ENCODE results near the gene AUTS2.
A peak's percentile ranks its signal among the peaks of the same experiment; 100 is the strongest.
"Not testable (repeated sequence)": the region's sequence is repeated elsewhere in the genome, so short reads cannot be mapped to it uniquely, and the experiment has no call there.

Gene AUTS2

DNA sequence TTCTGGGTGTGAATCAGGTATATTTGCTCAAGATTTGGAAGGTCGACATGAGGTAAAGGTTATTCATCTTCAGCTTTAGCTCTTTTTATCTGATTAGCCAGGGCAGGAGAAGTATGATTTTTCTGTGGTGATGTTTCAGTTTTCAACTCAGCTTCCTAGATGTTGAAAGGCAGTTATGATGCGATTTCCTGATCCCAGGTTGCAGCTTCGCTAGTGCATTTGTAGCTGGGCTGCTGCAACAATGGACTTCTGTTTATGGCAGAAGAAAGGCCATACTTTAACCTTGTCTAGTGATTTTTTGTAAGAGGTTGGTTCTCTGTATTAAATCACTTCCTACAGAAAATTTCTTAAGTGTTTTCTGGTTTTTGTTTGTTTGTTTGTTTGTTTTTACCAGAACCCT is 619.3 kb downstream of the AUTS2 start:
- no peak for DNase-seq

DNA sequence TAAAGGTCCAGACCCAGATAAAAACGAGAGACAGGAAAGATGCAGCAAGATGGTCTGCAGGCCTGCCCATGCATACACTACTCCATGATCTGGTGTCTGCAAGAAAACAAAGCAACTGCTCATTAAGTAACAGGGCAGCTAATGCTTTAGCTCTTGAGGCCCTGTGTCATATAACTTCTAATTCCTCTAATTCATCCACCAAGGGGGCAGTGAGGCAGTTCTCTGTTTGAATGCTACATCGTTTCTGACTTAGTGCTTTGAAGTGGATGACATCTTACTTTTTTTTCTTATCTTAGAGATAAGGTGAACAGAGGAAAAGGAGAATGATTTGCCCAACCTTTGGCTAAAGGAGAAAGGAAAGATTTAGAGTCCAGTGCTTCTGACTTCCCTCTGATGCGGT is 619.7 kb downstream of the AUTS2 start:
- no peak for DNase-seq

DNA sequence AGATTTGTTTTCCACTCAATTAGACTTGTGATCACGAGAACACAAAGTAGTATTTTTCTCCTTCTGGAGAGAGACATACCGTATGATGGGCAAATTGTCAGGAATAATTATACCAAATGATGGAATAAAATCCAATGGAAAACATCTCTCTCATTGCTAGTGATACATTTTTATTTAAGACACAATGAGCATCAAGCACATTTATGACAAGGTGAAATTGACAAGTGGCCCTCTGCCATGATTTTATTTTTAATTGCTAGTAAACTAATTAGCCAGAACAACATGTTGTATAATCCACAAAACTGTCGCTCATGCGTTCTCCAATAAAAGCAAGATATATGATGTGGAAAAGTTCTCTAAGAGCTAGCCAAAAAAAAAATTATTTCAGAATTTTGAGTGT is 620.8 kb downstream of the AUTS2 start:
- no peak for DNase-seq

DNA sequence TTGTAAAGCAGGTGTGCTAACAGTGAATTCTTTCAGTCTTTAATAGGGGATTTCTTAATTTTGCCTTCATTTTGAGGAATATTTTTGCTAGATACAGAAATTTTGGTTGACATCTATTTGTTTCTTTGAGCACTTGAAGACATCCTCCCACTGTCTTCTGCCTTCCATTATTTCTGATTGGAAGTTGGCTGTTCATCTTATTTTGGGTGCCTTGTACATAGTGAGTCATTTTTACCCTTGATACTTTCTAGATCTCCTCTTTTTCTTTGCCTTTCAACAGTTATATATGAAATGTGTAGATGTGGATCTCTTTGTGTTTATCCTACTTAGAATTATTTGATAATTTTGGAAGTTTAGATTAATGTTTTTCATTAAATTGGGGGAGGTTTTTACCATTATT is 631.0 kb downstream of the AUTS2 start:
- no peak for DNase-seq

DNA sequence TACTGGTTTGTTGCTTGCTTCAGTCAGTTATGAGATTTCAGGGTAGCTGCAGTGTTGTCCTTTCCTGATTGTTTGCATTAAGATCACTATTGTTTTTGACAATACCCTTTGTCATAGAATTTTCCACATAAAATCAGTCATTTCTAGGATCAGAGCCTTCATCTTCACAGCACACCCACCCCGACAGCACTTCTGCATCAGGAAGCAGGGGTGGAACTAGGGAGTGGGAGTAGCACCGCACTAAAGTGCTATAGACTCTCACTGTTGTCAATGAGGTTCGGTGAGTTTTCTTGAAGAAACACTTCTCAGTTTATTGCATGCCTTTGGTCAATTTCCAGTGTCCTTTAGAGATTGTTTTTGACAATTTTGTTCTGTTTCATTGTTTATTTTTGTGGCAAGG is 632.5 kb downstream of the AUTS2 start:
- peak in 1 of 58 donors; percentile 26 for DNase-seq

DNA sequence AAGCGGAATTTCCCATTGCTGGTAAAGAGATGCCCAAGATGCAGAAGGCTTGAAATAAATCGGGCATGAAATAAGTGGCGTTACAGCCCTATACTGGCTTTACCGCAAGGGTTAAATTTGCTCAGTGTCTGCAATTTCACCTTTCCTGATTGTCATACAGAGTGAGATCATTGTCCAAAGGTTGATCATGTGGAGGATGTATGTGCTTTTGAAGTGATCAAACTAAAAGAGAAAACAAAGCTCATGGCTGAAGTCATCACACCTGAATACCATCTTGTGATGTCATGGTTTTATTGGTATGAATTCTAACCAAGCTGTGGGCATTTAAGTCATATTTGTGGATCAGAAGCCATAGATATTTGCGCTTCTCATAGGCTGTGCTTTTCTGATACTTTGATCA is 635.5 kb downstream of the AUTS2 start:
- DNase-seq: no peak

DNA sequence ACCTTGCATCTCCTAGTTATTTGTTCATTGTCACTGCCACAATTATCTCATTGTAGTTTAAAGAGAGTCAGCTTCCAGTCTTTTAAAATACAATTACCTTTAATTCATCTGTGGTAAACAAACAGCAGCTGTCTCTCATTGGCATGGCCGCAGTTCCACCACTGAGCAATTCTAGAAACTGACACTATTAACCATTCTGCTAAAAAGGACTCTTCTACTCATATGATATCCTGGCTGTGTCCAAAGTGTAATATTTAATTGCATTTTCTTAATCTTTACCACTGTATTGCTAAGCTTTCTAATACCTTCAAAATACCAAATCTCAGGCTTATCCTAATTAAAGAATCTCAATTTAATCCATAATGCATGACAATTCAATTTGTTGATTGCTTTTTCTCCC is 639.0 kb downstream of the AUTS2 start:
- no peak for DNase-seq

DNA sequence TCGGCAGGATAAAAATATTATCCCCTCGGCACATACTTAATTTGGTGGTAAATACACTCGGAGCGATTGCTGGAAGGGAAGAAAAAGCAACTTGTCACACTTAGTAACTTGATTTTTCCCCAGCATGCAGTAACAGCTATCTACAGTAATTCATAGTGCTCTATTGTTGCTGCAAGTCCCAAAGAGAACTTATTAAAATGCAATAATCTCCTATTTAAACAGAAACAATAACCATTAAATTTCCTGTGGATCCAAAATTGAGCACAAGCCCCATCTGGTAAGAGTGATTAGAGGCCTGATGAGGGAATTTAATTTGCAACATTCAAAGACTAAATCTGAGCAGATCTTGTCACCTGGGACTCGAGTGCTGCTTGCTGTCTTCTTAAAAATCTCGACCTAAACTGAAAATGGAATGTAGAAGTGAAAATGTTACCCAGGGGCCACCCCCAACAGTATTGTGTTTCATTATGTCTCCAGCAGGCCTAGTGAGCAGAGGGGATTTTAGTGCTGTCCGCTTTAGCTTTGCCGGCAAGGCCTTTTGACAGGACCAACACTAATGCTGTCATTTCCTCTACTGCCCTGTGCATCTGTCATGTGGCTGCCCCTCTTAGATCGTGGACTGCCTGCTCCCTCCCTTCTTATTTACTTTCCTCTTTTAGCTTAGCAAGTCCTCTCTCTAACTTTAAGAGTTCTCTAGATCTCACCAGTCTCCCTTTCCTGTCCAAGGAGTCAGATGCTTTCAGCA is 639.7 kb downstream of the AUTS2 start:
- no peak for DNase-seq

DNA sequence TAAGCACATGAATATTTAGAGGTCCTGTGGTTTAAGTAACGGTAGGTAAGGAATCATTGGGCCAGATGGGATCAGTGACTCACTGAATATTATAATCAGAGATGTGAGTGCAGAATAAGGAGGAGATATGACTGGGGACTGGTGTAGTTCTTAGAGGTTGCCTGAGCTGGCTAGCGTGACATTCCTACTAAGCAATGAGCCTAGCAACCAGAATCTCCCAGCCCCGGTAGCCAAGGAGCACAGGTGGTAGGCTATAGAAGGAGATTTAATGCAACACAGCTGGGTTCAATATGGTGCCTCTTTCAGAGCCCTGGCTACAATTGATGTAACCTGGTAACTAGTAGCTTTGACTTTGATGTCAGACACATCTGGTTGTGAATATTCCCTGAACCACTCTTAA is 641.6 kb downstream of the AUTS2 start:
- no peak for DNase-seq

DNA sequence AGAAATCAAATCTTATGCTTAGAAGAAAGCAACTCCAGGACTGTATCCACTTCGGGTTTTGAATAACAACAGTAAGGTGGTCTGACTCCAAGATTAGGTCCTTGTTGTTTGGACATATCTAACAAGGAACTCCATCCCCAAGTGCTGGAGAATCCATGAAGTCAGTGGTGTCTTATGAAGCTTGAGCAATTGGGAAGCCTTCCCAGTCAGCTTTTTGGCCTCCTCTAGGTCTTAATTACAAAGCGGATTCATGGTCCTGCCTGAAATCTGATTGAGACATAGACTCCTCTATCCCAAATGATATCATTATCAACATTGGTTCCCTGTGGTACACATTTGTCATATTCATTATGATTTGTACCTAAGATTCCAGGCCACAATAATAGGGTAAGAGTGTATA is 642.6 kb downstream of the AUTS2 start:
- no peak for DNase-seq

DNA sequence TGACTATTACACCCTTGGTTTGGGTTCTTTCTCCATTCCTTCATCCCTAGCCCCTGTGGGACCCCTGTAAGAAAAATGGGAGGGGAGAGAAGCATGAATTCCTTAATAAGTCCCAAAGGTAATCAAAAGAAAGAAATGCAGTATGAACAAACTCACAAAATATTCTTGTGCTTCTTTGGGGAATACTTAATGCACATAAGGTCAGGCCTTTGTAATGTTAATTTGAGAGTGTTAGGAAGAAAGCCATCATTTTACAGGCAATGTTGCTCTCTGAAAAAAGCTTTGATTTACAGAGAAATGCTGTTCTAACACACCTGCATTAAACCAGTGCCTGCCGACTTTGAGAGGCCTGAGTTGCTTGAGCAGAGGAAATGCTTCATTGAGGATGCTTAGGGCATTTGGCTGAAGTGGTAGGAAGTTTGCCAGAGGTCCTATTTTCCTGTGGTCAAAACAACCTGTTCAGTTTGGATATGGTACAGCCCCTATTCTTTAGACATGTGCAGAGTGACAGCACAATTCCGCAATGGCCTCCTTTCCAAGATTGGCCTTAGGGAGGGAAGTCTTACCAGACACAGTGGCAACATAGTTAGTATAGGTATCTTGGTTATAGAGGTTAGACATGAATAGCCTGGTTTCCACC is 643.4 kb downstream of the AUTS2 start:
- no peak for DNase-seq

DNA sequence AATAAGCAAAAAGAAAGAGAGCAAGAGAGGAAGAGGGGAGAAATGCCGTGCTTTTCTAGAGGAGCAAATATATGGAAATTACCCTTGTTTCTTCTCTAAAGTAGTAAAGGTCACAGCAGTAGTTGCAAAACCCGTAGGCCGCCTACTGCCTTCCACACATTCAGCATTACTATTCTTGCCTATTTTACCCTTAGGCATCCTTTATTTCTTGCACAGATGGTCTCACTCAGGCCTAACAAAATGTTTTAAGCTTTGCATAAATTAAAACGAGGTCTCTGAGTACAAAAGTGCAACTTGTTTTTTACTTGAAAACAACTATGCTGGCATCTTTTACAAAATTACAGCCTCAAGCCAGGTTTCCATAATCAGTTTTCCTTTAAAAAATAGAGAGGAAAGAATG is 644.6 kb downstream of the AUTS2 start:
- DNase-seq: no peak

DNA sequence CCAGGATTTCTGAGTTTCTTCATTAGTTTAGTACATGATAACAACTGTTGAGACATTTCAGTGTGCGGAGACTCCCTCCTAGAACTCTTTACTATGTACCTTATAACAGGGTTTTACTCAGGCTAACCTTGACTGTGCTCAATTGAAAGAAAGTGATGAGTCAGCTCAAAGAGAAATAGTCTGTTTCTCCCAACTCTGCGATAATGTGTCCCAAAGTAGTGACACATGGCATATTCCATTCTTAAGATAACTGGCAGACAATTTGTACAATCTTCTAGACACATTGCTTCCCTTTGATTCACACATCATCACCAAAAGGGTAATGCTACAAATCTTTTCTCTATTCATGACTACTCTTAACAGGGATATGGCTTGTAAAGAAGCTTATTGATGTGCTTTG is 645.2 kb downstream of the AUTS2 start:
- no peak for DNase-seq

DNA sequence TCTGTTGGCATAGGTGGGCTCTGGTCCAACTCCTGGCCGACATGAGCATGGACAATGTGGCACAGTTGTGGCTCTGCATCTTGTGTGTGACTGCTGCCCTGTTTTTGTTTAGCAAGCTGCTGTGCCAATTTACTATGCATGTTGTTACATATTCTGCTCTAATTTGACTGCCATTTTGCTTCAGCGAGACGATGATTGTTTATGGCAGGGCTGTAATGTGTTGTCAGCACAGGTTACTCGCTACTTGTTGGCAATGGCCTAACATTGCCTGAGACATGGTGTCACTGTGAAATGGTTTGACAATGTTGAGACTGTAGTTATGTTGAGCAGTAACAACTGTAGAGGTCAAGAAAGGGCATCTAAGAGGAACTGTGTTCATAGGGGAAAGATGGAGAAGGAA is 659.6 kb downstream of the AUTS2 start:
- no peak for DNase-seq

DNA sequence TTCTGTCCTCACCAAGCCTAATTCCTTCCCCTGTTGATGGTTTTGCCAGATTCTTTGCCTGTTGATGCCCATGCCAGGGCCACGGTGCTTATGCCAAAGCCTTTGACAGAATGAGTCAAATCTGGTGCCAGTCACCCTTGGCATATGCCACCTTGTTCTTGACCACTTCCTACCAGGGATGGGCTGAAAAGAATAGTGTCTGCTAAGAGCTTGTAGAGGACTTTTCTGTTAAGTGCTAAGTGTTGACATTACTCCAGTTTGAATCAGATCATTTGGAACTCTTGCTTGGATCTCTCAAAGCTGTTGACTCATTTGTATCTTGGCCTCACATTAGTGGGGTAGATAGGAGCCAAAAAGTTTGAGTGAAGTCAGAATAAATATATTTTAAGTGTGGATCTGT is 661.2 kb downstream of the AUTS2 start:
- peak in 8 of 58 donors; percentile 0 to 55 (median 8) for DNase-seq

DNA sequence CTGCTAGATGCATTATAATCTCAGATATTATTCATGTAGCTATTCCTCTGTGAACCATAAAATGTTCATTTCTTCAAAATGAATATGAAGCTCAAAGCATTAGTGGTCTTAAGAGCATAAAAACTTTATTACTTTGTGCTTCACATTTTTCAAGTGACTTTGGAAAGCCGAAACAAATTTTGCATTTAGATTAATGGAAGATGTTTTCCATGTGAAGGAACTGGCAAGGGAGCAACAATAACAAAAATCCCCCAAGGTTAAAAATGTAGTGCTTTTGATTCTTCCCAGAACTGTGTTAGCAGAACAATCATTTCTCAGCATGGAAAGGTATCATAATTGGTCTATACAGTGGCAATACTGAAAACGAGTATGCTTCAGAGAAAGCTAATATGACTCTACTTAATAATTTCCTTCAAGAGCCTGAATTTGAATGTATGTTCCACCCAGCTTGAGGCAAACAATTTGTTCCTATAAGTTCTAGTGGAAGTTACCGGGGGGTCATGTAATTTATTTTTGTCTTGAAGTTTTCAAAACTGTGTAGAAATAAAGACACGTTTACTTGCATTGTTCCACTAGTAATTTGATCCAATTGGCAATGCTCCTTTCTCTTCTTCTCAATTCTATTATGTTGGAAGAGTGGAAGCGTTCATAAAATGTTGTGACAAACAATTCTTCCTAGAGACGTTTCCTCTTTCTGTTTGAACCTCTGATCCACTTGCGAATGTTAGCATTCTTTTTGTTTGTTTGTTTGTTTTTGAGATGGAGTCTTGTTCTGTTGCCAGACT is 665.4 kb downstream of the AUTS2 start:
- no peak for DNase-seq

DNA sequence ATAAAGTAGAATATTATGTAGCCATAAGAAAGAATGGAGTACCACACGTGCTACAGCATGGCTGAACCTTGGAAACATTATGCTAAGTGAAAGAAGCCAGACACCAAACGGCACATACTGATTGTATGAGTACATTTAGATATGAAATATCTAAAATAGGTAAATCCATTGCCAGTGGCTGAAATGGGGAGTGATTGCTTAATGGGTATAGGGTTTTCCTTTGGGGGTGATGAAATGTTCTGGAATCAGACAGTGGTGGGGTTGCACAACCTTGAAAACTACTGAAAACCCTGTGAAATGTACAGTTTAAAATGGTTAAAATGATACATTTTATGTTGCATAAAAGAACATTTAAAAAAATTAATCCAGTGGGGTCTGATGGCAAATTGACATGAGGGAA is 667.9 kb downstream of the AUTS2 start:
- DNase-seq: no peak

DNA sequence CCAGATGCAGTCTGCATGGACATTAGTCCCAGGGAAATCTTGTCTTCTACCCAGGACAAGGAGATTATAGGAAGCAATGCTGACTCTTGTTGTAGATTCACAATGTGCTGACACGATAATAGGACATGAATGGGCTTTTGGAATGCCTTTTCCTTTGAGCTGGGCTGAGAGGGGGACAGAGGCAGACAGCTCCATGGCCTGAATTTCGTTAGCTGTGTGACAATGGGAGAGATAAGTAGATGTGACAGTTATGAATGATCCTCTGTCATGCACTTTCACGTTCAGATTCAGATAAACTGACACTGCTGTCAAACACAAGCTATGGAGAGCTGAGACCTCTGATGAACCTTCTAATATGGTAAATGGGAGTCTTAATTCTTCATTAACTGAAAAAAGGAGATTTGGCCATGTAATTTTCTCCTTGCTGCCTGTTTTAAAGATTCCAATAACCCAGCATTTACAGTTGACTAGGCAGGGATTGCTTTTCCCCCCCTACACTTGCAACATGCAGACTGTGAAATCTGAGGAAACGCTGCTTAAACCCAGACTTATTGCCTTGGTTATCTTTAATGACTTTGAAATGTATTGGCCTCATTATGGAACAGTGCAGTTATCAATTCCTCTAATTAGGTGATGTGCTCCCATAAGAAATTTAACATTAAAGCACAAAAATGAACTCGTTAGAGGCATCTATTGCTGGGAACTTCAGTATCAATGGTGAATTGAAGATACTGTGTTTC is 669.3 kb downstream of the AUTS2 start:
- DNase-seq: no peak

DNA sequence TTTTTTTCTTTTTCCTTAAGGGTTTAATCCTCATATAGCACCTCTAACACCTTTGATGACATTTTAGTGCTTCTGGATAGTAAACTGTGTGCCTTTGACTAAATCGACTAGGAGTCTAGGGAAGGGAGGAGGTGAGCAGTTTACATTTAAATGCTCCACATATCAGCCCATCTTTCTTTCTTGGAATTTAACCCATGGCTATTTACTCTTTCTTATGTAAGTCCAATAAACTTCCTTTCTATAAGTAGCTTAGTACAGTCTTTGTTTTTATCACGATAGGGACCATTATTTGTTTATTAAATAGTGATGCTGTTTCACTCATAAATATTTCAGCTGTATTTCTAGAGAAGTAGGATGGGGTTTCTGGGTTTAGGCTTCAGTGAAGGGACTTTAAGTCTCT is 669.9 kb downstream of the AUTS2 start:
- no peak for DNase-seq

DNA sequence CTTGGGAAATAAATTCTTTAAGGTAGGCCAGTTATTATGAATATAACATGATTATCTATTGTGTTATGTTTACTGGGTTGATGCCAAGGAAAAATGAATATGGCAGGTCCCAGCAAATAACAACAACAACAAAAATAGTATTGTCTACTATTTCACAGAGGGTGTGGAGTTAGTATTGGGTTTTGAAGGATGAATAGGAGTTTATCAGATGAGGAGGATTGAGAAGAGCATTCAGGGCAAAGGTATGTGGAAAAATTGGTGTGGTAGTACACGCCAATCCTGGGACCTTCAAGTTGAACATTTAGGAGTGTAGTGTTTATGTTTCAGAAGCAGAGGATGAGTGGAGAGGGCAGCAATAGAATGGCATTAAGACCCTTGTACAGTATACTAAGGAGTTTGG is 671.9 kb downstream of the AUTS2 start:
- no peak for DNase-seq

DNA sequence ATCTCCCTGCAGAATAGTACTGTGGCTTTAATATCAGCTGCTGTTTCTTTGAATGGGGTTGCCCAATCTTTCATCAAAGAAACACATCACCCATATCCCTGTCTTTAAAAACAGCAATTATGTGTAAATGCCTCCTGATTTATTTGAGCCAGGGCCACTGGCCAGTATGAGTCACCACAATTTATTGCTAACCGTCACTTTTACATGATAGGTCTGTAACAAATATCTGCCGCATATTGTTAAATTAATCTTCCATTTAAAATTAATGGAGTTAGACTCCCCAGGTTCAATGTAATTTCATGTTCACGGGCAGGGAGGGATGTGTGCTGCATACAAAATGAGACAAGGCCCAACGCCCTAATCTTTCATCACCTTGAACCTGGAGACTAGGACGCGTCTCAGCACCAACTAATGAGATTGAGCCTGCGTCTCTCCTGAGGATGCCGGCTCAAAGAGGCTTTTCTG is 673.4 kb downstream of the AUTS2 start:
- no peak for DNase-seq

DNA sequence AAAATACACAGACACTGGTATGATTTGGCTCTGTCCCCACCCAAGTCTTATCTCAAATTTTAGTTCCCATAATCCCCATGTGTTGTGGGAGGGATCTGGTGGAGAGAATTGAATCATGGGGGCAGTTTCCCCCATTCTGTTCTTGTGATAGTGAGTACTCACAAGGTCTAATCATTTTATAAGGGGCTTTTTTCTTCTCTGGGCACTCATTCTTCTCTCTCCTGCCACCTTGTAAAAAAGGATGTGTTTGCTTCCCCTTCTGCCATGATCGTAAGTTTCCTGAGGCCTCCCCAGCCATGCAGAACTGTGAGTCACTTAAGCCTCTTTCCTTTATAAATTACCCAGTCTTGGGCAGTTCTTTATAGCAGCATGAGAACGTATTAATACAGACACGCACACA is 677.3 kb downstream of the AUTS2 start:
- DNase-seq: not testable (repeated sequence)

Data from anterior cingulate cortex (tissue), 58 donors.